GM21360 (cell line): ENCODE measurements around the gene TACC3.

Experiments
- ATAC-seq: cut with Tn5 transposase; IDR thresholded peaks from one replicate; pipeline ENCODE4 v1.9.1; 2021; ENCODE audit warnings: mild to moderate bottlenecking, moderate library complexity; ENCODE audit not compliant: unreplicated experiment

TACC3 gene

GRCh38 chr4:1788254-1788973 is 67.1 kb downstream of the TACC3 start:
- ATAC-seq: no peak

DNA sequence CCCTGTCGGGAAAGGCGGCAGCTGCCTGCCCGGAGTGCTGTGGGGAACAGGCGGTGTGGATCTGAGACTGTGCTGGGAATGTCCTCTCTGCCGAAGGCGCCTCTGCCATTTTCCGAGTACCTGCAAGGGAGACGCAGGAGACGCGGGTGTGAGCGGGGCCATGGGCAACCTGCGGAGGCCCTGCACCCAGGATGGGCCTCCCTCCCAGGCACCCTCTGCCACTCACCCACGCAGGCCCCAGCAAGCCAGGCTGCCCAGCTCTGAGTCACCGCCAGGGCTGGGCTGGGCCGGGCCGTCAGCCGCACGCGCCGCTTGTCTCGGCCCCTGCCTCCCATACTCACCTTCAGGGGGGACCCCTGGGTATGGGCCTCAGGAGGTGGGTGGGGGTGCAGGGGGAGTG is 68.2 kb downstream of the TACC3 start:
- ATAC-seq: no peak

DNA sequence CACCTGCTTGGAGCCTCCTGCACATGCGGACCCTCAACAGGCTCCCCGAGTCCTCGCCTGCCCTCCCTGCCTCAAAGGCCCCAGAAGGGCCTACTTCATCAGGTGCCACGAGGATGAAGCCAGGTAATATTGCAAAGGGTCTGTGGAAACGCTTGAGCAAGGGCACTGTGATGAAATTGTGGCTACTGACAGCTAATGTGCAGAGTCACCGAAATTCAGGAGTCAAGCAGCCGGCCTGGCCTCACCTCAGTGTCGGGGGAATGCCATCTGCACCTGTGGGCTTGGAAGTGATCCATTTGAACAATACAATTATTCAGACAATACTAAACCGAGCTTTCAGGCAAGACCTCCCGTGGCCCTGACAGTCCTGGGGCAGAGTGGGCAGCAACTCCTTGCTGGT is 68.7 kb downstream of the TACC3 start:
- no peak for ATAC-seq

DNA sequence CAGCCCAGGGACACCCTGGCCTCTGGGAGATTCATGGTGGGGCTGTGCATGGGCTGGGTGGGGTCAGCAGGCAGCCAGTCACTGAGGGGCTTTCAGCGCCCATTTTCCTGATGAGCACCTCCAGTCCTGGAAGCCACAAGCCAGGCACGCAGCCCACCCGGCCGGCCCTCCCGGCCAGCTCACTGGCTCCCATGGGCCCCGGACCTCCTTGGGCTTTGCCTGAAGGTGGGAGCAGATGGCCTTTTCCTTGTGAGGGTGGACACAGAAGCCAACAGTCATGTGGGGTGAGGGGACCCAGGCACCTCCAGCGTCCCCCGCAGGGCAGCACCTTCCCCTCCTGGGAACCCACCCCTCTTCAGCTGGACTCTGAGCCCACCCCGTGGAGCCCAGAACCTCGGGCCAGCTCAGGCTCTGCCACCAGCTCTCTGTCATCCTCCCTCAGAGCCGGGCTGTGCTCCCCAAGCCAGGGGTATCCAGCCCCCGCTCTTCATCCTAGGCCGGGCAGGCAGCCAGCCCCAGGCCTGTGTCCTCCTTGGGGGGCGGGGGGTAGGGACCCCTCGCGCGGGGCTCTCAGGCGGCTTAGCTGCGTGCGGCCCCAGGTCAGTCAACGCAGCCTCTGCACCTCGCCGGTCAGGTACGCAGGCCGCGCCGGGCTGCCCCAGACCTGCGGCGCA is 71.0 kb downstream of the TACC3 start:
- ATAC-seq: no peak

- no peak for ATAC-seq
These were observed 71.6 kb downstream of the TACC3 start, which contains the start of gene FGFR3 for GRCh38 chr4:1792832-1793495. Gene FGFR3, plus strand, starts transcription at chr4:1793293. Its CDS starts 642 bp downstream, at chr4:1793935.

- no peak for ATAC-seq
These were observed 72.1 kb downstream of the TACC3 start for GRCh38 chr4:1793496-1793840.

GRCh38 chr4:1793940-1794808 is 72.9 kb downstream of the TACC3 start:
- ATAC-seq: no peak
